HG03378 (cell line): Measurements from ENCODE around the gene SIGLEC9.

Experiments used
- ATAC-seq: cut with Tn5 transposase; IDR thresholded peaks from one replicate; pipeline ENCODE4 v1.9.1; 2021; ENCODE audit warnings: mild to moderate bottlenecking, moderate library complexity; ENCODE audit not compliant: unreplicated experiment

SIGLEC9 gene

GRCh38 chr19:51173681-51174080 lies 49.0 kb downstream of the SIGLEC9 start:
- ATAC-seq = no peak

DNA sequence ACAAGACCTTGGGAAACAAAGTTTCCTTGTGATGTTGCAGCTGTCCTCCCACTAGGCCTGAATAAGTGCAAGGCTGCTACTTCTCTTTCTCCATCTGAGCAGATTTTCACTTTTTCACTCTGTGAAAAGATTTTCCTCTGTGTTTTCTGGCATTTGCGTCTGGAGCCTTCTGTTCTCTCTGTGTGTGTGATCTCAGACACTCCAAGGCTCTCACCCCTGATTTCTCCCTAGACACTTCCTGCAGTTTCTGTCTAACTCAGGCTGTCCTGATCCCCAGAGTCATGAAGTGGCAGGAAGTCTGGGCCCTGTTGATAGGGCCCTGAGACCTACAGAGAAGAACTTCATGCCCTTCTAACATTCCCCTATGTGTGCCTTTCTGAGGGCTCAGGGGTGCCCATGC lies 54.5 kb downstream of the SIGLEC9 start:
- ATAC-seq = no peak
